ENCODE measurements around the gene FXYD5. TPM values are rescaled to one million over a fixed set of nuclear protein-coding genes. Genes with fewer than 3 reads are reported as not detected.

FXYD5 gene
- total and polyA plus RNA-seq, 2 donors (not counting 1 experiment from before 2014, with no cell fraction given) = 19.8 to 100 TPM

DNA sequence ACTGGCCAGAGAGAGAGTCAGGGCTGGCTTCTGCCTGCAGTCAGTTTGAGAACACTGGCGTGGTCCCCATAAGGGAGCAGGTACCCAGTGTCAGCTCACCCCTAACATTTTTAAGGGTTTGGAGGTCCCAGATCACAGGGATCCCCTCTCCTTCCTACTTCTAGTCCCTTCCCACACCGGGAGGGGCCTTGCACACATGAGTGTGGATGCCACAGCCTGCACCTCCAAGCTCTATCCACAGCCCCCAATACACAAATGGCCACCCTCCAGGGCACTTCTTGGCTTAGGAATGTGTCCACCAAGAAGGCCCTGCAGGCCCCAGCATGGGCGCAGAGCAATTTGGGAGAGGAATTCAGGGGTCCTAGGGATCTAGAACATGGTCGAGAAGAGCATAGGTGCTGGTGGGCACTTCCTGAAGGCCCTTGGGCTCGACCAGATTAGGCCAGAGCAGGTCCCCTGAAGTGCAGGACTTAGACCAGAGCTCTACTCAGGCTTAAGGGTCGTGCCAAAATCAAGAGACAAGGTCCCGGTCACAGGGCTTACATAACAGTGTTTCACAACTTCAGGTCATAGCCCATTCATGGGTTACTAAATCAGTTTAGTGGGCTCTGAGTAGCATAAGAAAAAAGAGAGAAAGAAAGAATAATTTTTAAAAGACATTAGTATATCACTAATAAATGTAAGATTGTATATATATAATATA, 16.0 kb downstream of the FXYD5 start:
- no peak for TF ChIP-seq EZH2 (IDR thresholded peaks at IDR 0.05; ENCODE audit: low read length, missing control alignments)
- TF ChIP-seq CTCF (conservative IDR thresholded peaks at IDR 0.05 in 1 of 2, IDR thresholded peaks at IDR 0.05 in 1 of 2; ENCODE audit: low read depth in 1 of 2, low read length in 2 of 2) = no peak
- H3K36me3 ChIP-seq (ENCODE audit: control insufficient read depth, insufficient read depth, low read length) = peaks cover 16% of the 10 kb centered on the region
- no peak for DNase-seq (ENCODE audit: low read depth in 2 of 2)
- H3K9ac ChIP-seq (ENCODE audit: insufficient read depth, low read length) = no peak overlapping the region
- no peak overlapping the region for H3K4me3 ChIP-seq (replicated peaks in 1 of 4; ENCODE audit: control extremely low read depth in 1 of 4, insufficient read depth in 1 of 4, low read depth in 3 of 4, low read length in 4 of 4)
- H3K4me2 ChIP-seq (ENCODE audit: extremely low read depth, insufficient read depth, low read length) = no peak overlapping the region
- no peak overlapping the region for H3K27ac ChIP-seq (ENCODE audit: insufficient read depth, low read length)
- no peaks in the 10 kb centered on the region for H4K20me1 ChIP-seq (ENCODE audit: control insufficient read depth, extremely low read depth, insufficient read depth, low read length)
- H3K9me3 ChIP-seq (ENCODE audit: control insufficient read depth, insufficient read depth, low read depth, low read length) = no peaks in the 10 kb centered on the region
- no peaks in the 10 kb centered on the region for H3K79me2 ChIP-seq (ENCODE audit: control insufficient read depth, insufficient read depth, low read length)
- no peak overlapping the region for H2AFZ ChIP-seq (ENCODE audit: low read length)
- no peaks in the 10 kb centered on the region for H3K27me3 ChIP-seq (ENCODE audit: control insufficient read depth, insufficient read depth, low read length)
- no peaks in the 10 kb centered on the region for H3K4me1 ChIP-seq (ENCODE audit: control insufficient read depth, extremely low read depth, insufficient read depth, low read length)

DNA sequence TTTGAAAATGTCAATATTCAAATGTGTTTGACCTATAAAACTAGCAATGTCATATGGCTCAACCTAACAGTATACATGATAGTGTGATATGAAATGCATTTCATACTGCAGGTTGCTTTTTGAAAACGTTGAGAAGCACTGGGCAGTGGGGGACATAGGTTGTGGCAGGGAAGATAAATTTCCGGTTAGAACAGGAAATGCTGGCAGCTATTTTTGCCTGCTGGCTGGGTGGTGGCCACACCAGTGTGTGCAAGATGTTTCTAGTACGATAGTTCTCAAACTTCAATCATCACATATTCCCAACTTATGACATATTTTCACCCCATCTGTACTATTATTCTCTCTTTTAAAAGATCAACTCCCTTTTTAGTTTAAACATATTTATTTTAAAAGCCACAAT, 17.2 kb downstream of the FXYD5 start:
- H3K27me3 ChIP-seq (ENCODE audit: control insufficient read depth, insufficient read depth, low read length) = no peaks in the 10 kb centered on the region
- no peak overlapping the region for H3K9ac ChIP-seq (ENCODE audit: insufficient read depth, low read length)
- no peak overlapping the region for H3K4me3 ChIP-seq (replicated peaks in 1 of 4; ENCODE audit: control extremely low read depth in 1 of 4, insufficient read depth in 1 of 4, low read depth in 3 of 4, low read length in 4 of 4)
- H3K79me2 ChIP-seq (ENCODE audit: control insufficient read depth, insufficient read depth, low read length) = no peaks in the 10 kb centered on the region
- TF ChIP-seq EZH2 (IDR thresholded peaks at IDR 0.05; ENCODE audit: low read length, missing control alignments) (no peak), CTCF (conservative IDR thresholded peaks at IDR 0.05 in 1 of 2, IDR thresholded peaks at IDR 0.05 in 1 of 2; ENCODE audit: low read depth in 1 of 2, low read length in 2 of 2) (no peak)
- H3K27ac ChIP-seq (ENCODE audit: insufficient read depth, low read length) = no peak overlapping the region
- peaks cover 2% of the 10 kb centered on the region for H3K4me1 ChIP-seq (ENCODE audit: control insufficient read depth, extremely low read depth, insufficient read depth, low read length)
- H3K36me3 ChIP-seq (ENCODE audit: control insufficient read depth, insufficient read depth, low read length) = peaks cover 6% of the 10 kb centered on the region
- no peaks in the 10 kb centered on the region for H4K20me1 ChIP-seq (ENCODE audit: control insufficient read depth, extremely low read depth, insufficient read depth, low read length)
- H2AFZ ChIP-seq (ENCODE audit: low read length) = no peak overlapping the region
- H3K4me2 ChIP-seq (ENCODE audit: extremely low read depth, insufficient read depth, low read length) = no peak overlapping the region
- DNase-seq (ENCODE audit: low read depth in 2 of 2) = no peak
- H3K9me3 ChIP-seq (ENCODE audit: control insufficient read depth, insufficient read depth, low read depth, low read length) = no peaks in the 10 kb centered on the region

- no peaks in the 10 kb centered on the region for H3K27me3 ChIP-seq (ENCODE audit: control insufficient read depth, insufficient read depth, low read length)
- no peak overlapping the region for H3K27ac ChIP-seq (ENCODE audit: insufficient read depth, low read length)
- DNase-seq (ENCODE audit: low read depth in 2 of 2) = no peak
- no peak overlapping the region for H3K9ac ChIP-seq (ENCODE audit: insufficient read depth, low read length)
- no peak overlapping the region for H3K4me2 ChIP-seq (ENCODE audit: extremely low read depth, insufficient read depth, low read length)
- H3K36me3 ChIP-seq (ENCODE audit: control insufficient read depth, insufficient read depth, low read length) = no peaks in the 10 kb centered on the region
- no peaks in the 10 kb centered on the region for H3K79me2 ChIP-seq (ENCODE audit: control insufficient read depth, insufficient read depth, low read length)
- H2AFZ ChIP-seq (ENCODE audit: low read length) = no peak overlapping the region
- H3K9me3 ChIP-seq (ENCODE audit: control insufficient read depth, insufficient read depth, low read depth, low read length) = no peaks in the 10 kb centered on the region
- no peak overlapping the region for H3K4me3 ChIP-seq (replicated peaks in 1 of 4; ENCODE audit: control extremely low read depth in 1 of 4, insufficient read depth in 1 of 4, low read depth in 3 of 4, low read length in 4 of 4)
- no peak for TF ChIP-seq CTCF (conservative IDR thresholded peaks at IDR 0.05 in 1 of 2, IDR thresholded peaks at IDR 0.05 in 1 of 2; ENCODE audit: low read depth in 1 of 2, low read length in 2 of 2)
- TF ChIP-seq EZH2 (IDR thresholded peaks at IDR 0.05; ENCODE audit: low read length, missing control alignments) = no peak
- H3K4me1 ChIP-seq (ENCODE audit: control insufficient read depth, extremely low read depth, insufficient read depth, low read length) = peaks cover 2% of the 10 kb centered on the region
- H4K20me1 ChIP-seq (ENCODE audit: control insufficient read depth, extremely low read depth, insufficient read depth, low read length) = no peaks in the 10 kb centered on the region
Observed at GRCh38 chr19:35174226-35174625, 19.7 kb downstream of the FXYD5 start.

Data from fibroblast of lung (primary cell).